HepG2 (cell line): ENCODE results near the gene LIM2. TPM values are rescaled to one million over a fixed set of nuclear protein-coding genes. Genes with fewer than 3 reads are reported as not detected.

Source experiments
- AGO1 ChIP-seq: fragments of 200-400 bp; formaldehyde crosslinking; IDR thresholded peaks from 2 replicates; pipeline ENCODE4 v1.6.1; 2017; ENCODE audit warnings: mild to moderate bottlenecking, low read depth, low read length, moderate library complexity; ENCODE audit not compliant: poor library complexity, severe bottlenecking
- ARHGAP35 ChIP-seq: sonication (generic); formaldehyde crosslinking; IDR thresholded peaks from 2 replicates; pipeline ENCODE4 v1.9.0; 2022; ENCODE audit warnings: mild to moderate bottlenecking, inconsistent platforms, moderate library complexity, missing genetic modification reagents, borderline replicate concordance
- FLYWCH1 ChIP-seq: sonication (generic); formaldehyde crosslinking; IDR thresholded peaks from 2 replicates; pipeline ENCODE4 v1.8.1; 2023; ENCODE audit warnings: mild to moderate bottlenecking, missing genetic modification reagents
- GATAD2A ChIP-seq: IDR thresholded peaks from 2 replicates; pipeline ENCODE4 v1.6.1; 2016
- HNF4G ChIP-seq, 2 experiments: sonication (generic) in 1 of 2; formaldehyde crosslinking in 1 of 2; IDR thresholded peaks; 2 replicates each; pipeline versions ENCODE4 v1.4.0 to v1.6.1; 2011 to 2020; ENCODE audit warnings: borderline replicate concordance in 2 of 2, low read depth in 2 of 2, mild to moderate bottlenecking in 2 of 2, low read length in 1 of 2, missing genetic modification reagents in 1 of 2, moderate library complexity in 1 of 2
- KDM2A ChIP-seq: sonication (generic); formaldehyde crosslinking; IDR thresholded peaks from 2 replicates; pipeline ENCODE4 v1.4.0; 2020; ENCODE audit warnings: low read depth, missing genetic modification reagents, borderline replicate concordance
- KLF6 ChIP-seq: IDR thresholded peaks from 2 replicates; pipeline ENCODE4 v1.8.0; 2016; ENCODE audit warnings: missing biosample characterization, missing genetic modification reagents
- MAZ ChIP-seq, 2 experiments: sonication (generic) in 1 of 2; formaldehyde crosslinking in 1 of 2; IDR thresholded peaks; 2 replicates each; pipeline versions ENCODE4 v1.5.0 to v1.6.1; 2012 to 2020; ENCODE audit warnings: low read depth in 2 of 2, mild to moderate bottlenecking in 2 of 2, borderline replicate concordance in 1 of 2, improper control_type of control experiment in 1 of 2, low read length in 1 of 2, missing genetic modification reagents in 1 of 2, moderate library complexity in 1 of 2
- MED1 ChIP-seq: sonication (generic); formaldehyde crosslinking; IDR thresholded peaks from 2 replicates; pipeline ENCODE4 v1.4.0; 2020; ENCODE audit warnings: missing genetic modification reagents
- MXI1 ChIP-seq: IDR thresholded peaks from 3 replicates; pipeline ENCODE4 v1.6.1; 2012; ENCODE audit warnings: low read depth, low read length, inconsistent platforms, borderline replicate concordance
- MZF1 ChIP-seq: sonication (generic); formaldehyde crosslinking; IDR thresholded peaks from 2 replicates; pipeline ENCODE4 v1.8.1; 2023; ENCODE audit warnings: mild to moderate bottlenecking, missing genetic modification reagents, borderline replicate concordance
- NCOA1 ChIP-seq: sonication (generic); formaldehyde crosslinking; IDR thresholded peaks from 2 replicates; pipeline ENCODE4 v1.9.0; 2021; ENCODE audit warnings: missing genetic modification reagents
- PCBP2 ChIP-seq: fragments of 200-400 bp; formaldehyde crosslinking; optimal IDR thresholded peaks from 2 replicates; pipeline ENCODE3; 2018; ENCODE audit warnings: low read length, low read depth; ENCODE audit not compliant: poor library complexity, severe bottlenecking
- POLR2A ChIP-seq, 2 experiments: IDR thresholded peaks; 2 replicates each; pipeline ENCODE4 v1.6.1; 2011; ENCODE audit warnings: low read depth in 2 of 2, low read length in 2 of 2, mild to moderate bottlenecking in 1 of 2, moderate library complexity in 1 of 2; ENCODE audit not compliant: insufficient read depth in 1 of 2
- RBFOX2 ChIP-seq: fragments of 200-400 bp; formaldehyde crosslinking; IDR thresholded peaks from 2 replicates; pipeline ENCODE4 v1.6.1; 2017; ENCODE audit warnings: low read depth, mild to moderate bottlenecking, low read length
- RNF2 ChIP-seq: fragments of 450-650 bp; conservative IDR thresholded peaks from 2 replicates; pipeline ENCODE4 v1.6.1; 2016; ENCODE audit warnings: low read depth
- SP1 ChIP-seq, 2 experiments: fragments of 450-650 bp in 1 of 2; sonication (generic) in 1 of 2; formaldehyde crosslinking in 1 of 2; IDR thresholded peaks; 2 replicates each; pipeline versions ENCODE4 v1.4.0 to v1.6.1; 2016 to 2020; ENCODE audit warnings: missing genetic modification reagents in 1 of 2
- SRSF4 ChIP-seq: fragments of 200-400 bp; formaldehyde crosslinking; IDR thresholded peaks from one replicate; pipeline ENCODE4 v1.6.1; 2018; ENCODE audit warnings: mild to moderate bottlenecking, low read depth, low read length, moderate library complexity; ENCODE audit not compliant: poor library complexity, severe bottlenecking
- SRY ChIP-seq: sonication (generic); formaldehyde crosslinking; IDR thresholded peaks from 2 replicates; pipeline ENCODE4 v1.8.0; 2022; ENCODE audit warnings: mild to moderate bottlenecking, missing genetic modification reagents
- THAP11 ChIP-seq: IDR thresholded peaks from 2 replicates; pipeline ENCODE4 v1.6.1; 2016; ENCODE audit warnings: missing biosample characterization, missing genetic modification reagents
- ZBTB42 ChIP-seq: sonication (generic); formaldehyde crosslinking; IDR thresholded peaks from 2 replicates; pipeline ENCODE4 v1.5.0; 2020; ENCODE audit warnings: mild to moderate bottlenecking, missing genetic modification reagents
- ZFP91 ChIP-seq: sonication (generic); formaldehyde crosslinking; IDR thresholded peaks from 2 replicates; pipeline ENCODE4 v1.9.0; 2022; ENCODE audit warnings: missing genetic modification reagents, mild to moderate bottlenecking, borderline replicate concordance
- ZNF256 ChIP-seq: sonication (generic); formaldehyde crosslinking; conservative IDR thresholded peaks from 2 replicates; pipeline ENCODE4 v1.4.0; 2020; ENCODE audit warnings: missing genetic modification reagents
- ZNF274 ChIP-seq: sonication (generic); formaldehyde crosslinking; IDR thresholded peaks from 2 replicates; pipeline ENCODE4 v1.5.1; 2020; ENCODE audit warnings: mild to moderate bottlenecking, missing genetic modification reagents
- ZNF546 ChIP-seq: sonication (generic); formaldehyde crosslinking; conservative IDR thresholded peaks from 2 replicates; pipeline ENCODE4 v1.8.1; 2023; ENCODE audit warnings: mild to moderate bottlenecking, missing genetic modification reagents
- polyA plus RNA-seq, 8 experiments: library from polyadenylated mRNA; depleted of rRNA in 3 of 8; stranded (reverse) in 7 of 8; unstranded in 1 of 8; fragments of >200 nt; fragmentation: Illumina TruSeq in 4 of 8; extraction: Trizol in 4 of 8; gene quantifications; 2 replicates each; pipeline versions ENCODE4 v1.2.1 to v1.2.3, GENCODE V29; 2011 to 2016; ENCODE audit warnings: low read depth in 4 of 8, missing spikeins in 1 of 8, mixed read lengths in 1 of 8; ENCODE audit not compliant: insufficient read depth in 1 of 8
- total RNA-seq, 5 experiments: library from RNA; depleted of rRNA; stranded (reverse); fragments of >200 nt; fragmentation: Illumina TruSeq; extraction: Trizol; gene quantifications; 2 replicates each; pipeline ENCODE4 v1.2.3, GENCODE V29; 2016; ENCODE audit warnings: low read depth in 1 of 5
- TF ChIP-seq, protein P1 (sequence below): sonication (generic); formaldehyde crosslinking; IDR thresholded peaks from 2 replicates; pipeline ENCODE4 v1.5.0; 2020; ENCODE audit warnings: missing genetic modification reagents
- TF ChIP-seq, protein P2 (sequence below): IDR thresholded peaks from 2 replicates; pipeline ENCODE4 v1.6.1; 2018; ENCODE audit warnings: missing genetic modification reagents, mild to moderate bottlenecking, missing compliant biosample characterization

The LIM2 gene
- total and polyA plus RNA-seq, 2 of the 13 experiments (the other 11 are each of a cell fraction or from before 2014, with no cell fraction given) = 1.3 TPM; not detected in 1

DNA sequence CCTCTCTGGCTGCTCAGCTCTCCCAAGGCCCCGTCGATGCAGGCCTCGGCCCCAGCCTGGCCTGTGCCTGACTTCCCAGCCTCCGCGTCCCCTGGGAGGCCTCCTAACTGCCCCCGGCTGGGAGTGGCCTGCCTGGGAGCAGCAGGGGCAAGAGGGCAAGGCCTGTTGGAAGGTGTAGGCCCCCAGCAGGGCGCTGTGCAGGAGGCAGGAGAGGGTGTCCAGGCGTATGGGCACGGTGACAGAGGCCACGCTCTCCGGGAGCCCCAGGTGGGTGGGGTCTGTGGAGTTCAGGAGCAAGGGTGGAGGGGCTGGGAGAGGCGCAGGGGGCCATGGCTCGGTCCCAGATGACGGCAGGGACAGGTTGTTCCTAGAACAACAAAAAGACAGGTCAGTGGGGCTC is 1.4 kb upstream of the LIM2 start (continued):
- TF ChIP-seq NCOA1 (CRISPR knock-in tag) = no peak
- peak; percentile 59; the same call in 1 of the 2 replicates for TF ChIP-seq THAP11 (CRISPR knock-in tag)
- TF ChIP-seq ZNF274 (CRISPR knock-in tag) = 0 out of 2 replicates have a peak, but pooled peaks have one; percentile 41
- TF ChIP-seq AGO1 = peak; percentile 28
- TF ChIP-seq FLYWCH1 (CRISPR knock-in tag) = no peak
- no peak for TF ChIP-seq SRY (CRISPR knock-in tag)
- TF ChIP-seq KLF6 (CRISPR knock-in tag) = 0 out of 2 replicates have a peak, but pooled peaks have one; percentile 23
- TF ChIP-seq MZF1 = no peak
- TF ChIP-seq ZFP91 = peak; percentile 72
- no peak for TF ChIP-seq ZNF256 (CRISPR knock-in tag)
- TF ChIP-seq POLR2A (IDR thresholded peaks at IDR 0.05; ENCODE audit: insufficient read depth in 1 of 2, low read depth in 2 of 2, low read length in 2 of 2) = peak in 1 of 2 experiments; percentile 63; a peak in 2 of 4 replicates
- no peak for TF ChIP-seq PCBP2
- peak; percentile 55; the same call in 1 of the 2 replicates for TF ChIP-seq KDM2A (CRISPR knock-in tag)
- 0 out of 3 replicates have a peak, but pooled peaks have one; percentile 24 for TF ChIP-seq MXI1
- 0 out of 2 replicates have a peak, but pooled peaks have one; percentile 66 for TF ChIP-seq ZBTB42 (CRISPR knock-in tag)
- TF ChIP-seq GATAD2A (CRISPR knock-in tag) = peak; percentile 51; the same call in 1 of the 2 replicates
- TF ChIP-seq MAZ (IDR thresholded peaks at IDR 0.05; ENCODE audit: borderline replicate concordance, low read depth, low read length) = peak; percentile 52; the same call in 1 of the 2 replicates
- TF ChIP-seq MAZ (CRISPR knock-in tag; IDR thresholded peaks at IDR 0.05; ENCODE audit: low read depth) = peak; percentile 39; the same call in 1 of the 2 replicates
- no peak; the same call in 1 of the 2 replicates for TF ChIP-seq ARHGAP35
- TF ChIP-seq MED1 (CRISPR knock-in tag) = peak; percentile 53; the same call in 1 of the 2 replicates
- TF ChIP-seq RNF2 = no peak
- TF ChIP-seq HNF4G (IDR thresholded peaks at IDR 0.05; ENCODE audit: borderline replicate concordance, low read depth, low read length) = peak; percentile 2; the same call in 1 of the 2 replicates
- TF ChIP-seq HNF4G (CRISPR knock-in tag; IDR thresholded peaks at IDR 0.05; ENCODE audit: borderline replicate concordance, low read depth) = no peak; the same call in 1 of the 2 replicates
- no peak for TF ChIP-seq SP1 (IDR thresholded peaks at IDR 0.05)
- TF ChIP-seq SP1 (CRISPR knock-in tag; IDR thresholded peaks at IDR 0.05) = peak; percentile 33; the same call in 1 of the 2 replicates
- 0 out of 2 replicates have a peak, but pooled peaks have one; percentile 40 for TF ChIP-seq ZNF546
- TF ChIP-seq SRSF4 = no peak
- TF ChIP-seq RBFOX2 = peak; percentile 76
- TF ChIP-seq, protein P1, sequence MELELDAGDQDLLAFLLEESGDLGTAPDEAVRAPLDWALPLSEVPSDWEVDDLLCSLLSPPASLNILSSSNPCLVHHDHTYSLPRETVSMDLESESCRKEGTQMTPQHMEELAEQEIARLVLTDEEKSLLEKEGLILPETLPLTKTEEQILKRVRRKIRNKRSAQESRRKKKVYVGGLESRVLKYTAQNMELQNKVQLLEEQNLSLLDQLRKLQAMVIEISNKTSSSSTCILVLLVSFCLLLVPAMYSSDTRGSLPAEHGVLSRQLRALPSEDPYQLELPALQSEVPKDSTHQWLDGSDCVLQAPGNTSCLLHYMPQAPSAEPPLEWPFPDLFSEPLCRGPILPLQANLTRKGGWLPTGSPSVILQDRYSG (CRISPR knock-in tag) = no peak
- TF ChIP-seq, protein P2, sequence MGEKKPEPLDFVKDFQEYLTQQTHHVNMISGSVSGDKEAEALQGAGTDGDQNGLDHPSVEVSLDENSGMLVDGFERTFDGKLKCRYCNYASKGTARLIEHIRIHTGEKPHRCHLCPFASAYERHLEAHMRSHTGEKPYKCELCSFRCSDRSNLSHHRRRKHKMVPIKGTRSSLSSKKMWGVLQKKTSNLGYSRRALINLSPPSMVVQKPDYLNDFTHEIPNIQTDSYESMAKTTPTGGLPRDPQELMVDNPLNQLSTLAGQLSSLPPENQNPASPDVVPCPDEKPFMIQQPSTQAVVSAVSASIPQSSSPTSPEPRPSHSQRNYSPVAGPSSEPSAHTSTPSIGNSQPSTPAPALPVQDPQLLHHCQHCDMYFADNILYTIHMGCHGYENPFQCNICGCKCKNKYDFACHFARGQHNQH (CRISPR knock-in tag) = 0 out of 2 replicates have a peak, but pooled peaks have one; percentile 49
